ENCODE data around the gene PPP4R3A.
"Not testable (repeated sequence)": the region's sequence is repeated elsewhere in the genome, so short reads cannot be mapped to it uniquely, and the experiment has no call there.

PPP4R3A gene

DNA sequence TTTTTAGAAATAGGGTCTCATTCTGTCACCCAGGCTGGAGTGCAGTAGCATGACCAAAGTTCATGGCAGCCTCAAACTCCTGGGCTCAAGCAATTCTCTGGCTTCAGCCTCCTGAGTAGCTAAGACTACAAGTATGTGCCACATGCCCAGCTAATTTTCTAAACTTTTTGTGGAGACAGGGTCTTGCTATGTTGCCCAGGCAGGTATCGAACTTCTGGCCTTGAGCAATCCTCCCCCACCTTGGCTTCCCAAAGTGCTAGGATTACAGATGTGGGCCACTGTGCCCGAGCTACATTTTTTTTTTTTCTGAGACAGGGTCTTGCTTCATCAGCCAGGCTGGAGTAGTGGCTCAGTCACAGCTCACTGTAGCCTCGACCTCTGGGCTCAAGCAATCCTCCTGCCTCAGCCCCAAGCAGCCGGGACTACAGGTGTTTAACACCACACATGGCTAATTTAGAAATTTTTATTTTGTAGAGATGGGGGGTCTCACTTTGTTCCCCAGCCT, 7.1 kb downstream of the PPP4R3A start:
- TF ChIP-seq, protein P1, sequence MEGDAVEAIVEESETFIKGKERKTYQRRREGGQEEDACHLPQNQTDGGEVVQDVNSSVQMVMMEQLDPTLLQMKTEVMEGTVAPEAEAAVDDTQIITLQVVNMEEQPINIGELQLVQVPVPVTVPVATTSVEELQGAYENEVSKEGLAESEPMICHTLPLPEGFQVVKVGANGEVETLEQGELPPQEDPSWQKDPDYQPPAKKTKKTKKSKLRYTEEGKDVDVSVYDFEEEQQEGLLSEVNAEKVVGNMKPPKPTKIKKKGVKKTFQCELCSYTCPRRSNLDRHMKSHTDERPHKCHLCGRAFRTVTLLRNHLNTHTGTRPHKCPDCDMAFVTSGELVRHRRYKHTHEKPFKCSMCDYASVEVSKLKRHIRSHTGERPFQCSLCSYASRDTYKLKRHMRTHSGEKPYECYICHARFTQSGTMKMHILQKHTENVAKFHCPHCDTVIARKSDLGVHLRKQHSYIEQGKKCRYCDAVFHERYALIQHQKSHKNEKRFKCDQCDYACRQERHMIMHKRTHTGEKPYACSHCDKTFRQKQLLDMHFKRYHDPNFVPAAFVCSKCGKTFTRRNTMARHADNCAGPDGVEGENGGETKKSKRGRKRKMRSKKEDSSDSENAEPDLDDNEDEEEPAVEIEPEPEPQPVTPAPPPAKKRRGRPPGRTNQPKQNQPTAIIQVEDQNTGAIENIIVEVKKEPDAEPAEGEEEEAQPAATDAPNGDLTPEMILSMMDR (IDR thresholded peaks at IDR 0.05; ENCODE audit: insufficient read depth, missing control alignments) = no peak
- FAIRE-seq (no peak), DNase-seq (ENCODE audit: insufficient read length, low spot score) (no peak)

DNA sequence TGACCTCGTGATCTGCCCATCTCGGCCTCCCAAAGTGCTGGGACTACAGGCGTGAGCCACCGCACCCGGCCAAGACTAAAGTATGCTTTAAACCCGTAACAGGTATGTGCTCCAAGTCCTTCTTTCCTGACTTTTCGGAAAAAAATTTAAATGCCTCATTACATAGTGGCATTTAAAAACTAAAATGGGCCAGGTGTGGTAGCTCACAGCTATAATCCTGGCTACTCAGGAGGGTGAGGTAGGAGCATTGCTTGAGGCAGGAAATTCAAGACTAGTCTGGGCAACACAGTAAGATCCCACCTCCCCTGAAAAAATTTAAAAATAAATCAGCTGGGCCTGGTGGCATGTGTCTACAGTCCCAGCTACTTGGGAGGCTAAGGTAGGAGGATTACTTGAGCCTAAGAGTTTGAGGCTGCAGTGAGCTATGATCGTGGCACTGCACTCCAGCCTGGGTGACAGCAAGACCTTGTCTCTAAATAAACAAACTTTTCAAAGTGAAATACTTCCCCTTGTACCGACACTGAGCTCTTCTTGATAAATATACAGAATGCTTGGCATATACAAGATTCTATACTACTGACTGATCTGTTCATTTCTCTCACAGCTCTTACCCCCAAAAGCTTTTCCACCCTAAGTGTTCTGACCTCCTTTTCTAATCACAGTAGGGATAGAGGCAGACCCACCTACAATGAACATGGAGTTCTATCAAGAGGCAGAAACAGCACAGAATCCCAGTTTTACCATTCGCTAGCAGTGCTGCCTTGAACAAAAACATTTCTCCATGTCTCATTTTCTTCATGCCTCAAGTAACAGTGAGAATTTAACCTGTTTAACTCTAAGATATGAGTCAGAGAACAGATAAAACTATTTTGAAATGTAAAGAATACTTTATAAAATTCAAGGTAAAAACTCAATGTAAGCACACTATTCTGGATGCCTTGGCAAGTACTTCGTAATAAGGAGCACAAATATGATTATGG, 7.9 kb downstream of the PPP4R3A start:
- FAIRE-seq (no peak), DNase-seq (ENCODE audit: insufficient read length, low spot score) (no peak)
- TF ChIP-seq, protein P1 (IDR thresholded peaks at IDR 0.05; ENCODE audit: insufficient read depth, missing control alignments) = no peak

DNA sequence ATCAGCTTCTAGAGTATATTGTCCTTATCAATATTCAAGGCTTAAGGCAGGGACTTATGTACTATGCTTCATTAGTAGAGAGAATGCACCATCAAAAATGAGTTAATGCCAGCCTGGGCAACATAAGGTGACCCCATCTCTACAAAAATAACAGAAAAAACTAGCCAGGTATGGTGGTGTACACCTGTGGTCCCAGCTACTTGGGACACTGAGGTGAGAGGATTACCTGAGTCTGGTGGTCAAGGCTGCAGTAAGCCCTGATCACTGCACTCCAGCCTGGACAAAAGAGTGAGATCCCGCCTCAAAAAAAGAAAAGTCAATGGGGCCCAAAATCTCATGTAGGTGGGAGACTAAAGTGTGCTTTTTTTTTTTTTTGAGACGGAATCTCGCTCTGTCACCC, 8.8 kb downstream of the PPP4R3A start:
- TF ChIP-seq, protein P1 (IDR thresholded peaks at IDR 0.05; ENCODE audit: insufficient read depth, missing control alignments) = no peak
- FAIRE-seq (no peak), DNase-seq (ENCODE audit: insufficient read length, low spot score) (no peak)

DNA sequence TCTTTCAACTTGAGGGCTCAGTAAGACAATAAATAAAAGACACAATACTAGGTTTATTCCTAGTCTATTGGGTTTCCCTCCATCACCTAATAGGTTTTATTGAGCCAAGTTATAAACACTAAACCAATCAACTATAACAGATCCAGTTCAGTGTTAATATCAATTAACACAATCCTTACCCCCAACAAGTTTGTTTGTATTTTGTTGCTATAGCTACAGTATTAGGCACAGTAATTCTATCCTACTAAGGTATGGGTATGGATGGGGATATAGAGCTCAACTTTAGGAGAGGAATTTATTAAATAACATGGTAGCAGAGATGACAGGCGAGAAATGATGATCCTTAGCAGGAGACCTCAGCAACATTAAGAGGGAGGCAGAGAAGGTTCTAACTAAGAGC, 13.3 kb downstream of the PPP4R3A start:
- TF ChIP-seq, protein P1 (IDR thresholded peaks at IDR 0.05; ENCODE audit: insufficient read depth, missing control alignments) = no peak
- FAIRE-seq (no peak), DNase-seq (ENCODE audit: insufficient read length, low spot score) (no peak)

DNA sequence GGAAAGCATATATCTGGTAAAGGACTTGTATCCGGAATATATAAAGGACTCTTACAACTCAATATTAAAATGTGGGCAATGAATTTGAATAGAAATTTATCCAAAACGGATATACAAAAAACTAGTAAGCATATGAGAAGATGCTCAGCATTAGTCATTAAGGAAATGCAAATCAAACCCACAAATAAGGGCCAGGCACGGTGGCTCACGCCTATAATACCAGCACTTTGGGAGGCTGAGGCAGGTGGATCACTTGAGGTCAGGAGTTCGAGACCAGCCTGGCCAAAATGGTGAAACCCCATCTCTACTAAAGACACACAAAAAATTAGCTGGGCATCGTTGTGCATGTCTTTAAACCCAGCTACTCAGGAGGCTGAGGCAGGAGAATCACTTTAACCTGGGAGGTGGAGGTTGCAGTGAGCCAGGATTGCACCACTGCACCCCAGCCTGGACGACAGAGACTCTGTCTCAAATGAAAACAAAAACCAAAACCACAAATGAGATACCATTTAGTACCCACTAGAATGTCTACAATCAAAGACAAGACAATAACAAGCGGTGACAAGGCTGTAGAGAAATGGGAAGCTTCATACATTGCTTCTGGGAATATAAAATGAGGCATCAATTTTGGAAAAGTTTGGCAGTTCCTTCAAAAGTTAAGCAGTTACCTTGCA, 15.6 kb downstream of the PPP4R3A start:
- FAIRE-seq; DNase-seq (ENCODE audit: insufficient read length, low spot score): not testable (repeated sequence)

DNA sequence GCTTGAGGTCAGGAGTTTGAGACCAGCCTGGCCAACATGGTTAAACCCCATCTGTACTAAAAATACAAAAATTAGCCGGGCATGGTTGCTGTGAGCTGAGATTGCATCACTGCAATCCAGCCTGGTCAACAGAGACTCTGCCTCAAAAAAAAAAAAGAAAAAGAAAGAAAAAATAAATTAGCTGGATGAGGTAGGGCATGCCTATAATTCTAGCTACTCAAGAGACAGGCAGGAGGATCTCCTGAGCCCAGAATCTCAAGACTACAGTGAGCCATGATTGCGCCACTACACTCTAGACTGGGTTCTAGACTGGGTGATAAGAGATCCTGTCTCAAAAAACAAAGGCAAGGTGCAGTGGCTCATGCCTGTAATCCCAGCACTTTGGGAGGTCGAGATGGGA, 16.9 kb downstream of the PPP4R3A start:
- TF ChIP-seq, protein P1 (IDR thresholded peaks at IDR 0.05; ENCODE audit: insufficient read depth, missing control alignments) = no peak
- DNase-seq (ENCODE audit: insufficient read length, low spot score) (no peak), FAIRE-seq (no peak)

DNA sequence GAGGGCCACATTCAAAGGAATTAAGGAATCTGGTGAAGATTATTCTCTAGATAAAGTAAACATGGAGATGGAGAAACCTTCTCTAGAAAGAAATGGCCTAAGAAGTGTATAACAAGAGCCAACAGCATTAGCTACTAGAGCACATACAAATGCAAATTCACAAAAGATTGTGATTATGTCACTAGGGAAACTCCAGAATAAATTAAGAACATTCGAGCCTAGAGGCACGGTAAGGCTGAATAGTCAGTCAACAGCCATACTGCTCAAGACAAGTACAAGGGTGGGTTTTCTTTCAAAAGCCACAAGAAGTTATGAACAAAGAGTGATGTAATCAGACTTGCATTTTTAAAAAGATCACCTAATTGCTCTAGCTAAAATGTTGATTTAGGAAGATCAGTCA, 25.4 kb downstream of the PPP4R3A start:
- TF ChIP-seq, protein P1 (IDR thresholded peaks at IDR 0.05; ENCODE audit: insufficient read depth, missing control alignments) = no peak
- DNase-seq (ENCODE audit: insufficient read length, low spot score) (no peak), FAIRE-seq (peak; percentile 11)

Measured in D721Med (cell line).